Hippocampal formation (tissue), 2 donors: ENCODE data around the gene SHISA7.
A peak's percentile ranks its signal among the peaks of the same experiment; 100 is the strongest.
"Not testable (repeated sequence)": the region's sequence is repeated elsewhere in the genome, so short reads cannot be mapped to it uniquely, and the experiment has no call there.

Experiments
- DNase-seq, 2 donors: peaks; one replicate each; lab custom pipeline; 2025; lab: John Stamatoyannopoulos, UW

Gene SHISA7

DNA sequence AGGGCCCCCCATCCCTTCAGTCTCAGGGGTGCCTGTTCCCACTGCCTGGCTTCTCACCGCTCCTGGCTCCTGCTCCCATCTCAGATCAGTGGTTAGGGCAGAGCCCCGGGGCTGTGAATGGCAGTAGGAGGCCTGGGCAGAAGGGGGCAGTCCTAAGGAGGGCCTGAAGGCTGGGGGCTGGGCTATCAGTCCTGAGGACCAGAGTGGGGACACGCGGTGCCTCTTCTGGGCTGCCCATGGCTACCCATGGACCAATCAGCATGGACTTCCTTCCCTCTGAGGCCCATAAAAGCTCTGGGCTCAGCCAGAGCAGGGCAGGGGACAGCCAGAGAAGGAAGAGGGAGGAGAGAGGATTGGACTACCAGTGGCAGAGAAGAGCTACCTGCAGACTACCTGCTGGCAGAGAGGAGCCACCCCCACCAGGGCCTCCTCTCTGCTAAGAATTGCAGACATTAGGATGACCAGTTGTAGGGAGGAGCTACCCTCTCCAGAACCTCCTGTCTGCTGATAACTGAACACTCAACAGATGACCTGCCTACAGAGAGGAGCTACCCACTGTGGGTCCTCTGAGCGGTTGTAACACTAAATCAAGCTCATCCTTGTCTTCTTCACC, 23.4 kb downstream of the SHISA7 start:
- DNase-seq = peak in 1 of 2 donors; percentile 44

- no peak for DNase-seq
Observed at GRCh38 chr19:55419103-55419502, 24.0 kb downstream of the SHISA7 start.

DNA sequence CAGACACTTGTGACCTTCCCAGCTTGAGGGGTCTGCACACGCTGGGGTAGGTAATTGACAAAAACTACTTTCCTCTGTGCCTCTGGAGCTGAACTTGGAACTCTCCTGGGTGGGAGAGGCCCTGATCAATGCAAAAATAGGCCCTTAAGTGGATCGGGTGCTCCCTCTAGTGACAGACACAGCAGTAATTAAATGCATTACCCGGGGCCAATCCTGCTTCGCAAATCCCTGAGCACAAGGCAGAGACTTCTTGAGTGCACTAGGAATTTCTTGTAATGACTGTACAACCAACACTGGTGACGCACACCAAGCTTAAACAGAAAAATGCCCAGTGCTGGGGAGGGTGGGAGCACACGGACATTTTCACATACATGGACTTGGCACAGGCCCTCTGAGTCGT, 24.9 kb downstream of the SHISA7 start:
- DNase-seq = peak; percentile 41 to 80

- DNase-seq = no peak
Observed at GRCh38 chr19:55410168-55410567, 32.9 kb downstream of the SHISA7 start.

GRCh38 chr19:55409179-55409578, 33.9 kb downstream of the SHISA7 start:
- DNase-seq = not testable (repeated sequence)

GRCh38 chr19:55408533-55408872, 34.6 kb downstream of the SHISA7 start:
- no peak for DNase-seq

GRCh38 chr19:55407800-55408532, 35.1 kb downstream of the SHISA7 start:
- peak; percentile 96 to 98 for DNase-seq

DNA sequence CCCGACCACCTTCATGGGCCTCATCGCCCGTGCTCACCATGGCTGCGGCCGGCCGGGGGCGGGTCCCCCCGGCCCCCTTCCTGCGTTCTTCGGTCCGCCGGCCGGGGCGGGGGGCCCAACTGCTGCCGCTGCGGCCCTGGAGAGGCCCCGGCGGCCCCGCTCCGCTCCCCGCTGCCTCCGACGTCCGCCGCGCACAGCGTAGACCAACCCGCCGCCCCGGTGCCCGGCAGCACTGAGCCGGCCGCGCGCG, 35.6 kb downstream of the SHISA7 start, which contains the start of gene UBE2S:
UBE2S (minus strand) TSS at position 239 of the 250 bp plus-strand sequence; CDS start at position 40, 199 bp downstream.
- DNase-seq = not testable (repeated sequence)

DNA sequence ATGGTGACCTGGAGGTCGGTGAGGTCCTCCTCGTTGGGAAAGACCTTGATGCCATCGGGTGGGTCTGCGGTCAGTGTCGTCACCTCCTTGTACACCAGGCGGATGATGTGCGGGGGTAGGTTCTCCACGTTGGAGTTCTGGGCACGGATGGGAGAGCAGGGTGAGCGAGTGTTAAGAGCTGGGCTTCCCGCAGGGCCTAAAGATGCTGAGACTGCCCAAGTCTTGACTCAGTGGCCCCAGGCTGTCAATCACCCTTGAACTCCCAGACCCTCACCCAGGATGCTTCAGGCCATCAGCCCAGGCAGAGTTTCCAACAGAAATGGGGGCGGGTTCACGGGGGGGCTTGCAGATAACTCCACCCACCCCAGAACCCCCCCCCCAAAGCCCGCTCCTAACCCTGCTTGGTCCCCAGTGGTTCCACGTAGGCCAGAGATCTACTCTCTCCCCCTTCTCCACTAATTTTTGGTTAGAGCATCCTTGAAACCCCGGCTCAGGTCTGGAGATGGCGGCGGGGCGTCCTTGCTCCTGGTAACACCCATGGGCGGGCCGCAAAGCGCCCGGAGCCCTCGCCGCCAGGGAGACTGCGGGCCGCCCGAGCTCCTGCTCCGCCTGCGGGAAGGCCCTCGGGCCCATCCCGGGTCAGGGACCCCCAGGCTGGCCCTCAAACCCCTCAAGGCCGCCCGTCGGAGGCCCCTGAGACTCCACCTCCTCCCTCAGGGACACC, 36.1 kb downstream of the SHISA7 start:
- no peak for DNase-seq

GRCh38 chr19:55406091-55406825, 36.8 kb downstream of the SHISA7 start:
- no peak for DNase-seq

DNA sequence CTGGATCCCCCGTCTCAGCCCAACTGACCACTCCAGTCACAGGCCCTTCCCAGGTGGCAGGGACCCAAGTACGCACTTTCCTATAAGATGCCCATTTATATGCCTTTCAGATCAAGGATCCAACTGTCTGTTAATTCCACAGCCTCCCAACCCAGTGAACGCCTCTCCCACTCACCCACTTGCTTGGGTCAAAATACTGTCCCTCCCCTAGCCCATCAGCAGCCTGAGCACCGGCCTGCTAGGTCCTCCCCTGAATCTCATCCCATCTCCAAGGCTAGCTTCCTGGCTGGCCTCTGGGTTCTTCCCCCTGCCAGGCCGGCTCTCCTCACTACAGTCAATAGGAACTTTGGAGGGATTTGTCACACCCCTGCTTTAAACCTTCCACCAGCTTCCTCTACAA, 37.5 kb downstream of the SHISA7 start:
- no peak for DNase-seq

DNA sequence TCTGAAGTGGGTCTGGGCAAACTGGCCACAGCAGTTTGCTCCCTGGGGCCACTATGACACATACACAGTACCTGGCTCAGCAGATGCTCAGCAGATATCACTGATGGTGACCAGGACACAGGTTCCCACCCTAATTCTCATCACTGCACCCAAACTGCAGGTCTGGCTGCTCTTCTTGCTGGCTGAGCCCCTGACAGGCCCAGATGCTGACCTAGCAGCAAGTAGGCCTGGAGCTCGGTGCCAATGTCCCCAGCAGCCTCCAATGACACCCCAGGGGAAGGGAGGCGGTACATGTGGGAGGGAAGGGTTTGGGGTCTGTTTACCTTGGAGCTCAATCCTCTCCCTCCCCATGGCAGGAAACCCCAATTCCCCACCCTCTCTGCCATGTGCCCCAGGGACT, 40.6 kb downstream of the SHISA7 start:
- no peak for DNase-seq

DNA sequence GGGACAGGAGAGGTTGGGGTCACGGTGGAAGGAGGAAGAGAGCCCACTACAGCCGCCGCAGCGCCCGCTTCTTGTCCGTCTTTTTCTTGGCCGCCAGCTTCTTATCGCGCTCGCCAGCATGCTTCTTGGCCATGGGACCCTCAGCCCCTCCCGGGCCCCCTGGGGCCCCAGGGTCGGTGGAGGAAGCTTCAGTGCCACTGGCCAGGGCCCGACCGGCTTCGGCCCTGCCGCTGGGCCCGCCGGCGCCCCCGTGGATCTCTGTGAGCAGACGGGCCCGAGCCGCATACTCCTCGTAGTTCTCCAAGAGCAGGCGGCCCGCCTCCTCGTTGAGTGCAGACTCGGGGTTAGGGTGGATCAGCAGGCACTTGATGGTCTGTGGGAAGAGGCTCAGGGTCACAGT, 41.7 kb downstream of the SHISA7 start:
- not testable (repeated sequence) for DNase-seq

GRCh38 chr19:55400281-55401087, 42.6 kb downstream of the SHISA7 start:
- DNase-seq = no peak

GRCh38 chr19:55398200-55398925, 44.7 kb downstream of the SHISA7 start:
- DNase-seq = no peak

- DNase-seq = no peak
Observed at GRCh38 chr19:55392820-55393761, 50.0 kb downstream of the SHISA7 start.

DNA sequence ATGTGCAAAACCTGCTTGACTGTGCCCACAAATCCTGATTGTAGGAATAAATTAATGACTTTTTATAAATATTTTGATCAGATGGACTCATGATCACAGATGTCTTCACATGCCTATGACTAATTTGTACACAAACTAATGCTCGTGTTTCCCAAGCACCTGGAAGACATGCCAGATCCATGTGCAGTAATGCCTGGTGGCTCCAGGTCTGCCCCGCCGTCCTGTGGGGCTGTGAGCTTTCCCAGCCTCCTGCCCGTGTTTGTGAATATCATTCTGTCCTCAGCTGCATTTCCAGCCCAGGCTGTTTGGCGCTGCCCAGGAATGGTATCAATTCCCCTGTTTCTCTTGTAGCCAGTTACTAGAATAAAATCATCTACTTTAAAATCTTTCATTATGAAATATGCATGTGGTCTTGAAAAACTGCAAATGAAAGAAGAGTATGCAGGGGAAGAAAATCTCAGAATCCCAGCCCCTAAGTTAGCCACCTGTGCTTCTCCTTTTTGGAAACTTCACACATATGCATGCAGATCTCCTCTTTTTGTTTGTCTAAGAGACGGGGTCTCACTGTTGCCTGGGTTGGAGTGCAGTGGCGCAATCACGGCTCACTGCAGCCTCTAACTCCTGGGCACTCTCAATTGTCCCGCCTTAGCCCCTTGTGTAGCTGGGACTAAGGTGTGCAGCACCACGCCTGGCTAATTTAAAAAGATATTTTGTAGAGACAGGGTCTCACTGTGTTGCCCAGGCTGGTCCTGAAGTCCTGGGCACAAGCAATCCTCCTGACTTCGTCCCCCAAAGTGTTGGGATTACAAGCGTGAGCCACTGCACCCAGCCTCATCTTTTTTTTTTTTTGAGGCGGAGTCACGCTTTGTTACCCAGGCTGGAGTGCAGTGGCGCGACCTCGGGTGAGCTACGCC, 51.1 kb downstream of the SHISA7 start:
- no peak for DNase-seq

GRCh38 chr19:55391191-55391670, 51.9 kb downstream of the SHISA7 start:
- DNase-seq = no peak

GRCh38 chr19:55390461-55390880, 52.6 kb downstream of the SHISA7 start:
- no peak for DNase-seq
